Smooth muscle cell (in vitro differentiated cells): ENCODE measurements around the gene MCL1. TPM values are rescaled to one million over a fixed set of nuclear protein-coding genes. Genes with fewer than 3 reads are reported as not detected.
"Not testable (repeated sequence)": the region's sequence is repeated elsewhere in the genome, so short reads cannot be mapped to it uniquely, and the experiment has no call there.

ENCODE experiments used
- DNase-seq: peaks from one replicate; lab custom pipeline; 2025; ENCODE audit not compliant: unreplicated experiment; lab: John Stamatoyannopoulos, UW
- H2AFZ ChIP-seq: fragments of 200-600 bp; sonication (generic); 2 replicates; pipeline ENCODE4 v1.6.0; 2016; ENCODE audit warnings: antibody characterized with exemption, low read depth, mild to moderate bottlenecking
- H3F3A ChIP-seq: fragments of 200-600 bp; sonication (generic); 2 replicates; pipeline ENCODE4 v1.6.0; 2017; ENCODE audit warnings: antibody characterized with exemption, low read depth
- H3K27ac ChIP-seq: fragments of 200-600 bp; sonication (generic); 2 replicates; pipeline ENCODE4 v1.5.1; 2016; ENCODE audit warnings: low read depth, mild to moderate bottlenecking
- H3K27me3 ChIP-seq: fragments of 200-600 bp; sonication (generic); 2 replicates; pipeline ENCODE4 v1.6.1; 2016; ENCODE audit warnings: low read depth, mild to moderate bottlenecking
- H3K36me3 ChIP-seq: fragments of 200-600 bp; sonication (generic); 2 replicates; pipeline ENCODE4 v1.5.1; 2016; ENCODE audit warnings: low read depth
- H3K4me1 ChIP-seq: fragments of 200-600 bp; sonication (generic); 2 replicates; pipeline ENCODE4 v1.5.1; 2016; ENCODE audit warnings: low read depth
- H3K4me2 ChIP-seq: fragments of 200-600 bp; sonication (generic); 2 replicates; pipeline ENCODE4 v1.6.0; 2016; ENCODE audit warnings: mild to moderate bottlenecking
- H3K4me3 ChIP-seq: fragments of 200-600 bp; sonication (generic); 2 replicates; pipeline ENCODE4 v1.5.1; 2016; ENCODE audit warnings: mild to moderate bottlenecking
- H3K79me2 ChIP-seq: fragments of 200-600 bp; sonication (generic); 2 replicates; pipeline ENCODE4 v1.6.0; 2016; ENCODE audit warnings: low read depth, mild to moderate bottlenecking
- H3K9ac ChIP-seq: fragments of 200-600 bp; sonication (generic); 2 replicates; pipeline ENCODE4 v1.6.0; 2016; ENCODE audit warnings: low read depth
- H3K9me3 ChIP-seq: fragments of 200-600 bp; sonication (generic); replicated peaks from 2 replicates; pipeline ENCODE4 v1.5.1; 2016; ENCODE audit warnings: low read depth
- H4K20me1 ChIP-seq: fragments of 200-600 bp; sonication (generic); 2 replicates; pipeline ENCODE4 v1.6.0; 2016; ENCODE audit warnings: low read depth
- CTCF ChIP-seq: fragments of 200-600 bp; sonication (generic); IDR thresholded peaks from 2 replicates; pipeline ENCODE4 v1.5.1; 2017; ENCODE audit warnings: borderline replicate concordance, mild to moderate bottlenecking, antibody characterized with exemption; ENCODE audit not compliant: insufficient read depth, poor library complexity, severe bottlenecking
- WGBS: methylation state at CpG from one replicate; pipeline ENCODE4 v1.1.7; 2016; ENCODE audit warnings: low lambda C conversion rate; 5-methylcytosine and 5-hydroxymethylcytosine counted together
- polyA plus RNA-seq: library from polyadenylated mRNA; unstranded; fragments of >200 nt; fragmentation: Nextera tagmentation; extraction: Ambion mirVana; gene quantifications from 2 replicates; pipeline ENCODE4 v1.2.1, GENCODE V29; 2016
- total RNA-seq: library from RNA; depleted of rRNA; stranded (reverse); fragments of >200 nt; gene quantifications from 2 replicates; pipeline ENCODE4 v1.2.3, GENCODE V29; 2014

Gene MCL1
- total and polyA plus RNA-seq, 2 experiments from 2014 or later: 224 to 519 TPM

DNA sequence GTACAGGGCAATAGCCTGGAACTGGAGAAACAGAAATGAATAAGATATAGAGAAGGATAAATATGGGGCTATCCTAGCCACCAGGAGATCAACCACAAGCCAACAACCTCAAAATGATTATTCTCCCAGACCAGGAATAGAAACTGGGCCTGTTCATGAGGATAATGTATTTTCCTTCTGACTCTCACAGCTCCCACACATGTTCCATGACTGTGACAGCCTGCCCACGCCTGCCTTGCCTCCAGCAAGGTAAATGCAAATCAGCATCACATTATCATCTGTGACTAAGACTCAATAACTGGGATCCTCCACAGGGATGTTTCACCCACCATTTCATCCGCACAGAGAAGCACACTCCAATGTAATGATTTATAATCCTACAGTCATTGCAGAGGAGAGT, 46.7 kb upstream of the MCL1 start:
- TF ChIP-seq CTCF: no peak
- H2AFZ ChIP-seq: no peak overlapping the region
- no peaks in the 10 kb centered on the region for H3K9me3 ChIP-seq
- no peak overlapping the region for H3K4me2 ChIP-seq
- H3K27me3 ChIP-seq: no peaks in the 10 kb centered on the region
- no peak overlapping the region for H3K4me3 ChIP-seq
- WGBS: 88% methylated on average over 2 of the region's 2 CpGs
- no peak overlapping the region for H3K27ac ChIP-seq
- peaks cover 8% of the 10 kb centered on the region for H3K36me3 ChIP-seq
- H3K9ac ChIP-seq: no peak overlapping the region
- no peak for DNase-seq
- H3F3A ChIP-seq: peaks cover 20% of the 10 kb centered on the region
- H3K79me2 ChIP-seq: peaks cover 20% of the 10 kb centered on the region
- H4K20me1 ChIP-seq: peaks cover 16% of the 10 kb centered on the region
- H3K4me1 ChIP-seq: peaks cover 5% of the 10 kb centered on the region

GRCh38 chr1:150624546-150624945, 45.1 kb upstream of the MCL1 start:
- H3K27me3 ChIP-seq, H3K4me1 ChIP-seq, H3K36me3 ChIP-seq, DNase-seq, H2AFZ ChIP-seq, H3K9me3 ChIP-seq, H3K4me3 ChIP-seq, H3K4me2 ChIP-seq: not testable (repeated sequence)
- peaks cover 20% of the 10 kb centered on the region for H3K79me2 ChIP-seq
- peaks cover 24% of the 10 kb centered on the region for H4K20me1 ChIP-seq
- H3K9ac ChIP-seq: peak overlapping the region; percentile 21
- peak overlapping the region; percentile 77 for H3K27ac ChIP-seq
- H3F3A ChIP-seq: peaks cover 25% of the 10 kb centered on the region
- WGBS: 93% methylated on average over 1 of the region's 1 CpG

DNA sequence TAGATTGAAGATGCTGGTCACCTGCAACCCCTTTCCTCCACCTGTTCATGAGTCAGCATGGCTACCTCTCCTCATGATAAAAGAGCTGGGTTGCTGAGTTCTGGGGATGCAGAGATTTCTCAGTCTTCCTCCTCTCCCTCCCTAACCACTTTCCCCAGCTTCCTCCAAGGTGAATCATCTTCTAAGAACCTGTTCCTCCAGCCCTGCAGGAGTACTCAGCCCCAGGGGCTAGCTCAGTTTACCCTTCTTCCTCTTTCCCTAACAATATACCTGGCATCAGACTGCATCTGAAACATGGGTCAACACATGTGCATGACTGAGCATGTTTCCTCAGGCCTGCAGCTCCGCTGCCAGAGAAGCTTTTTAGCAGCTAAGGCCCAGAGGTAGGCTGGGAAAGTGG, 44.7 kb upstream of the MCL1 start:
- H3K79me2 ChIP-seq: peaks cover 20% of the 10 kb centered on the region
- not testable (repeated sequence) for H3K4me1 ChIP-seq

GRCh38 chr1:150622303-150622975, 43.0 kb upstream of the MCL1 start:
- peak overlapping the region; percentile 12 for H3K27ac ChIP-seq
- H3F3A ChIP-seq: peaks cover 25% of the 10 kb centered on the region
- 75% methylated on average over 5 of the region's 8 CpGs for WGBS
- no peaks in the 10 kb centered on the region for H3K9me3 ChIP-seq
- TF ChIP-seq CTCF: no peak
- no peak for DNase-seq
- H3K4me2 ChIP-seq: no peak overlapping the region
- H4K20me1 ChIP-seq: peaks cover 19% of the 10 kb centered on the region
- no peak overlapping the region for H2AFZ ChIP-seq
- no peaks in the 10 kb centered on the region for H3K27me3 ChIP-seq
- peaks cover 5% of the 10 kb centered on the region for H3K79me2 ChIP-seq
- H3K4me1 ChIP-seq: no peaks in the 10 kb centered on the region
- no peak overlapping the region for H3K4me3 ChIP-seq
- H3K9ac ChIP-seq: no peak overlapping the region
- peaks cover 8% of the 10 kb centered on the region for H3K36me3 ChIP-seq

More for the DNA sequence above, 44.7 kb upstream of the MCL1 start:
- peaks cover 27% of the 10 kb centered on the region for H4K20me1 ChIP-seq
- H3F3A ChIP-seq: peaks cover 25% of the 10 kb centered on the region
- not testable (repeated sequence) for H3K9ac ChIP-seq, H3K4me2 ChIP-seq, DNase-seq, H2AFZ ChIP-seq, H3K36me3 ChIP-seq, H3K9me3 ChIP-seq, H3K4me3 ChIP-seq, H3K27me3 ChIP-seq
- peak overlapping the region; percentile 77 for H3K27ac ChIP-seq
- 70% methylated on average over 1 of the region's 1 CpG for WGBS
